HG03469 (cell line): ENCODE results near the gene SCIMP.
"Not testable (repeated sequence)": the region's sequence is repeated elsewhere in the genome, so short reads cannot be mapped to it uniquely, and the experiment has no call there.

Source experiments
- ATAC-seq: cut with Tn5 transposase; IDR thresholded peaks from one replicate; pipeline ENCODE4 v1.9.1; 2021; ENCODE audit warnings: mild to moderate bottlenecking, moderate library complexity, moderate number of reproducible peaks; ENCODE audit not compliant: unreplicated experiment

The SCIMP gene

DNA sequence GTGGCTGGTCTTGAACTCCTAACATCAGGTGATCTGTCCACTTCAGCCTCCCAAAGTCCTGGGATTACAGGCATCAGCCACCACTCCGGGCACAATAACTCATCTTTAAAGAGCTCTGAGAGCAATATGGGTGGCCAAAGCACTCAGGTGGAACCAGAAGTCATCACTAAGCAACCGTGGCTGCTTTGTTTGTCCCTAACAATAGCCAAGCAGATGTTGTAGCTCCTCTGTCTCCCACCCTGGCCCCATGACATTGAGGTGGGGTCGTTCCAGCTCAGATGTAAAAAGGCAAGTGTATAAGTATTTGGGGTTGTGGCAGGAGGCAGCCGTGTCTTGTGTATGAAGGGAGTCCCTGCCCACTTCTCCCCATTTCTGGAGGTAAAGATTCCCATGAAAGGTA, 3.7 kb upstream of the SCIMP start:
- ATAC-seq, result no peak

DNA sequence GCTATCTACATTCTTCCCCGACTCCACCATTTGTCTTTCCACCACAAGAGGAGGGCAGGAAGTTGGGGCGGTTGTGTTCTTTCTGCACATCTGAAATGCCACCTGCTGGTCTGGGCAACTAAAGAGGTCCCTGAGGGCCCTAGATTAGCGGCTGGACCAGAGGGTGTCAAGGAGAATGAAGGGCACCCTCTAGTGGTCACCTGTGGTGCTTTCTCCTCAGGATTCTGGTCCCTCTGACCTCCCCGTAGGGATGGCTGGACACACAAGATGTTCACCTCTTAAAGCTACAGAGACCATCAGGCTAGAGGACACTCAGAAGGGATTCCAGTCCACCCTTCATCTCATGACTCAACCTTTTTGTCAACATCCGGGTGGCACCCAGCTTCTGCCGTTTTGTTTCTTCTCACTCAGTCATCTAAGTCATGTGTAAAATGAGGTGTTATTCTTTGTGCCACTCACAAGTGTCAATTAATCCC, 2.9 kb upstream of the SCIMP start:
- ATAC-seq, result no peak

DNA sequence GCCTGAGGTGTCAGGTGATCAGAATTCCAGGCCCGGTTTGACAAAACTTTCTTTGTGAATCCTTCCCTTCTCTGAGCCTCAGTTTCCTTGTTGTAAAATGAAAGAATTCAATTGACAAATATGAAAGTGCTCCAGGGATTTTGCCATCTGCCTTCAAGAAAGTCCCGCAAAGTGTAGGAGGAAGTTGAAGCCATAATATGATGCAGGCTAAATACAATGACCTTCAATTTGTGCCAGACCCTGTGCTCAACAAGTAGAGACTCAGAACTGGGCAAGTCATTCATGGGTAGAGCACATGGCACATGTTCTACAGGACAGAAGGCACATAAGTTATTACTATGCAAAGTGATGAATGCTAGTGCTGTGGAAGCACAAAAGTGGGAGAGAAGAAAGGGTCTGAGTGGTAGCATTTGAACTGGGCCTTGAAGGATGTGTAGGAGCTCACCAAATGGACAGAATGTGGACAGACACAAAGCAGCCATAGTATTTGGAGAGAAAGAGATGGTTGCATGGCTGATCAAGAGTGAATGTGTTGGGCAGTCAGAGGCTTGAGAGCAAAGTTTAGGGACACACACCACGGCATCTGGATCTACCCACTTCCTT, 2.4 kb upstream of the SCIMP start:
- ATAC-seq, result no peak

GRCh38 chr17:5233492-5233891, 1.2 kb downstream of the SCIMP start:
- not testable (repeated sequence) for ATAC-seq

GRCh38 chr17:5226940-5227878, 7.5 kb downstream of the SCIMP start:
- ATAC-seq, result no peak

DNA sequence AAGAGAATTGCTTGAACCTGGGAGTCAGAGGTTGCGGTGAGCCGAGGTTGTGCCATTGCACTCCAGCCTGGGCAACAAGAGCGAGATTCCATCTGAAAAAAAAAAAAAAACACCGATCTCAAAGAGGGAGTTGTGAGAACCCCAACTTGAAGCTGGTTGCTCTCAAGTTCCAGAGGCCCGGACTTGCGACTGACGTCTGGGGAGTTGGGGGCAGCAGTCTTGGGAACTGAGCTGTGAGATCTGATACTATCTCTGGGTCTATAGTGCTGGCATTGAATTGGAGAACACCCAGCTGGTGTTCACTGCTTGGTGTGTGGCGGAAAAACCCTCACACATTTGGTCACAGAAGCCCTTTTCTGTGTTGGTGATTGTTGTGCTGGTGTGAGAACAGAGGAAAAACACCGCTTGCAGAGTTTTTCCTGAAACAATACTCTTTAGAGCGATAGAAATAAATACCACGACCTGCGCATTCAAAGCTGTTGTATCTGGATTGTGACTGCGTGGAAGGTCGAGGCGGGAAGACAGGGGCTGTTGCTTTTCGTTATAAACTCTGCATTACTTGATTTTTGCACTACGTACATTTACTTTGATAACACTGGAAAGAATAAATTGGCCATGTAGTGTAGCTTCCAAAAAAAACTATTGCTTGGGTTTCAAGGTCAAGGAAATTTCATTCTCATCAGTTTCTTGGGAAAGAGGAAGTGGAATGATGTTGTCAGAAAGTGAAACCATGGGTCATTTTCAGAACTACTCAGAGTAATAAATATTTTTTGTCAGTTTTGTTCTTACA, 8.8 kb downstream of the SCIMP start:
- ATAC-seq, result no peak

DNA sequence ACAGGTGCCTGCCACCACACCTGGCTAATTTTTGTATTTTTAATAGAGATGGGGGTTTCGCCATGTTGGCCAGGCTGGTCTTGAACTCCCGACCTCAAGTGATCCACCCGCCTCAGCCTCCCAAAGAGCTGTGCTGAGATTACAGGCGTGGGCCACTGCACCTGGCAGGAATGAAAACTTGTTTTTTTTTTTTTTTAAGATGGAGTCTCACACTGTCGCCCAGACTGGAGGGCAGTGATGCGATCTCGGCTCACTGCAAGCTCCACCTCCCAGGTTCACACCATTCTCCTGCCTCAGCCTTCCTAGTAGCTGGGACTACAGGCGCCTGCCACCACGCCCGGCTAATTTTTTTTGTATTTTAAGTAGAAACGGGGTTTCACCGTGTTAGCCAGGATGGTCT, 12.7 kb downstream of the SCIMP start:
- ATAC-seq, result not testable (repeated sequence)

DNA sequence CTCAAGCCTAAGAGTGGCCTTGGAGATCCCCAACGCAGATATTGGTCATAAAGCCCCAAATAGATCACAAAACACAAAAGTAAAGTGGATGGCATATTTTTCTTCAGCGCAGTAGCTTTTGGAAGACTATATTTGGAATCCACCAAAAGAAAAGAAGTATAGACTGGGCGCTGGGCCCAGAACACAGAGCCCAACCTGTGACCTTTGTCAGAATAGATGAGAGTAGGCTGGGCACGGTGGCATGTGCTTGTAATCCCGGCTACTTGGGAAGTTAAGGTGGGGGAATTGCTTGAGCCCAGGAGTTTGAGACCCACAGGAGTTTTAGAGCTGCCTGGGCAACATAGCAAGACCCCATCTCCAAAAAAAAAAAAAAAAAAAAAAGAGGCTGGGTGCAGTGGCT, 14.6 kb downstream of the SCIMP start:
- ATAC-seq, result no peak

DNA sequence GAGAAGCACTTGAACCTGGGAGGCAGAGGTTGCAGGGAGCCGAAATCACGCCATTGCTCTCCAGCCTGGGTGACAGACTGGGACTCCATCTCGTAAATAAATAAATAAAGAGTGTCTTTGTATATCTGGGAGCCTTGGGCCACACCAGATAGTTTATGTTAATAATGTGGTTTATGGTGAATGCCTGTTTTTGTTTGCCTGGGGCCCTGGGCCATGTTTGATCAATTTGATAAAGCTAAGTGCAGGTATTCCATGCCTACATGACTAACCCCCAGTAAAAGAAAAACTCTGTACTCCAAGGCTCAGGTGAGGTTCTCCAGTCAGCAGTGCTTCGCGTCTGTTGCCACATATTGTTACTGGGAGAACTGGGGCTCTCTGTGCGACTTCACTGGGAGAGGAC, 15.1 kb downstream of the SCIMP start:
- no peak for ATAC-seq

DNA sequence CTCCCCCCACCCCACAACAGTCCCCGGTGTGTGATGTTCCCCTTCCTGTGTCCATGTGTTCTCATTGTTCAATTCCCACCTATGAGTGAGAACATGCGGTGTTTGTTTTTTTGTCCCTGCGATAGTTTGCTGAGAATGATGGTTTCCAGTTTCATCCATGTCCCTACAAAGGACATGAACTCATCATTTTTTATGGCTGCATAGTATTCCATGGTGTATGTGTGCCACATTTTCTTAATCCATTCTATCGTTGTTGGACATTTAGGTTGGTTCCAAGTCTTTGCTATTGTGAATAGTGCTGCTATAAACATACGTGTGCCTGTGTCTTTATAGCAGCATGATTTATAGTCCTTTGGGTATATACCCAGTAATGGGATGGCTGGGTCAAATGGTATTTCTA, 17.1 kb downstream of the SCIMP start:
- ATAC-seq, result not testable (repeated sequence)

- ATAC-seq, result no peak
Observed at GRCh38 chr17:5211458-5211857, 23.2 kb downstream of the SCIMP start.

DNA sequence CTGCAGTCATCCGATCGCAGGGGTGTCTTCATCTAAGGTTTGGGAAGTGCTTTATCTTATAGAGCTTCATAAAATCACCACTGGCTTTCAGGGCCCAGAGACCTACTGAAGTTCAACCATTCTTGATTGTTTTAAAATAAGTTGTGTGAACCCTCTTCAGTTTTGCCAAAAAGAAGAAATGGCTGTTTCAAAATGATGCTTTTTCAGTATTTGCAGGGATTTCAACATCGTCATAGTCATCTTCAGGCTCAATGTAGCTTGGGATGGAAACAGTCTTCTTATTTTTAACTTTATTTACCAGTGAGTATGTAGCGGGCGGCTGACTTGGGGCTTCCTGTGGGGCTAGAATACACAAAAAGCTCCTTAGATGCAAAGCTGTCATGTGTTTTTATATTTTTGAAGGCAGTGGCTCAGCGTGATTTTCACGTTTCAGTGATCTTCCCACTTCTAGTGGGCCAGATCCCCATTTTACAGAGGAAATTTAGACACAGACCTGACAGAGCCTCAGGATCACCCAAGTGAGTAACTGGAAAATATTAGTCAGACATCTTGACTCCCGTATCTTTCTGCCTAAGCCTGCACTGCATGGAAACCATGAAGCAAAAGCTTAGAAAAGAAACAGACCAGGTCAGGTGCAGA, 23.9 kb downstream of the SCIMP start:
- no peak for ATAC-seq

- ATAC-seq, result no peak
Observed at GRCh38 chr17:5210091-5210490, 24.6 kb downstream of the SCIMP start.

GRCh38 chr17:5209396-5209795, 25.3 kb downstream of the SCIMP start:
- no peak for ATAC-seq

- ATAC-seq, result no peak
Observed at GRCh38 chr17:5203908-5204294, 30.8 kb downstream of the SCIMP start.

- no peak for ATAC-seq
Observed at GRCh38 chr17:5203178-5203907, 31.3 kb downstream of the SCIMP start.

DNA sequence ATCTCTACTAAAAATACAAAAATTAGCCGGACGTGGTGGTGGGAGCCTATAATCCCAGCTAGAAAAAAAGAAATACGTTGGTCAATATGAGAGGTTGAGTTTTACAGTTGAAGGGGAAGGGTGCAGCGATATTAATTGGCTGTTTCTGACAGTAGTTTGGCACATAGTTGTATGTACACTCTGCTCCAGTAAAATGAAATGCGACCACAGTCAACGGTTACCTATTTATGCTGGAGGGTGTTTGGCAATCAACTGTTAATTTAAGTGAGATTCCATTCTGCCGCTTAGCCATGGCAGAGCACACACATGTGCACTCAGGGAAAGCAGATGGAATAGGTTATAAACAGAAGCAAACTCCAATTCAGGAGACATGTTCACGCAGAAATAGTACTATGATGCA, 33.6 kb downstream of the SCIMP start:
- ATAC-seq, result no peak

GRCh38 chr17:5200360-5200759, 34.3 kb downstream of the SCIMP start:
- no peak for ATAC-seq

- no peak for ATAC-seq
Observed at GRCh38 chr17:5198472-5198871, 36.2 kb downstream of the SCIMP start.

DNA sequence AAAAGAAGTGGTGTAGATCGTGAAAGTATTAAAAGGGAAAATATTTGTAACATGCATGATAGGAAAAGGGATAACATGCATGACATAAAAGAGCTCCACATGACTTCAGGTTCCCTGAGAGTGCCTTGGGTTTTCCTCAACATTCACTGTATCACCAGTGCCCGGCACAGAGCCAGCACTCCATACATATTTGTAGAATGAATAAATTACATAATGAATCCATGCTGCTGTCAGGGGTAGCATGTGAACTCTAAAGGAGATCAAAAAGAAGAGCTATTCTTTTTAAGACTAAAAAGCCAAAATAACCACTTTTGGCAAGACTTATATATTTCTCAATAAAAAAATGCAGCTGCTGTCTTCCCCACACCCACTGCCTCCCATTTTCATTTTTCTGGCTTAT, 40.3 kb downstream of the SCIMP start:
- no peak for ATAC-seq
